Ishikawa (cell line): ENCODE data around the gene CDCA5.

Experiments
- EGR1 ChIP-seq: IDR thresholded peaks from 2 replicates; pipeline ENCODE4 v1.6.1; 2012
- MAX ChIP-seq: IDR thresholded peaks from 2 replicates; pipeline ENCODE4 v1.6.1; 2012
- REST ChIP-seq: IDR thresholded peaks from 2 replicates; pipeline ENCODE4 v1.6.1; 2012; ENCODE audit warnings: low read depth, mild to moderate bottlenecking
- USF1 ChIP-seq: IDR thresholded peaks from 2 replicates; pipeline ENCODE4 v1.6.1; 2012

GRCh38 chr11:65114538-65115171 lies 30.8 kb upstream of the CDCA5 start:
- TF ChIP-seq EGR1 (no peak), MAX (no peak), USF1 (no peak), REST (no peak)
